ENCODE results near the gene LAMTOR2. TPM values are rescaled to one million over a fixed set of nuclear protein-coding genes. Genes with fewer than 3 reads are reported as not detected.
A peak's percentile ranks its signal among the peaks of the same experiment; 100 is the strongest.
"Not testable (repeated sequence)": the region's sequence is repeated elsewhere in the genome, so short reads cannot be mapped to it uniquely, and the experiment has no call there.

The LAMTOR2 gene
- total RNA-seq, 1 donor from 2014 or later: 31.8 TPM

- DNase-seq: peak; percentile 80
Measured at GRCh38 chr1:156052862-156053767, 1.5 kb upstream of the LAMTOR2 start.

GRCh38 chr1:156053768-156054499 lies 648 bp upstream of the LAMTOR2 start, which contains the start of gene UBQLN4:
Gene UBQLN4 (minus strand): TSS chr1:156053798. CDS start chr1:156053701, 97 bp downstream.
- peak; percentile 95 for DNase-seq

GRCh38 chr1:156055281-156056048 lies 883 bp downstream of the LAMTOR2 start:
- no peak for DNase-seq

- no peak for DNase-seq
Measured at GRCh38 chr1:156056326-156056849, 1.8 kb downstream of the LAMTOR2 start.

- DNase-seq: peak; percentile 63
Measured at GRCh38 chr1:156060937-156061636, 6.5 kb downstream of the LAMTOR2 start, which contains the start of gene RAB25. Gene RAB25 (plus strand): TSS chr1:156061160. CDS start chr1:156061401, 241 bp downstream.

GRCh38 chr1:156062189-156062588 lies 7.6 kb downstream of the LAMTOR2 start:
- no peak for DNase-seq

- no peak for DNase-seq
Measured at GRCh38 chr1:156063997-156064285, 9.4 kb downstream of the LAMTOR2 start.

- DNase-seq: no peak
Measured at GRCh38 chr1:156064615-156065014, 10.0 kb downstream of the LAMTOR2 start.

GRCh38 chr1:156065212-156065611 lies 10.6 kb downstream of the LAMTOR2 start:
- DNase-seq: no peak

- no peak for DNase-seq
Measured at GRCh38 chr1:156065871-156066270, 11.3 kb downstream of the LAMTOR2 start.

- no peak for DNase-seq
Measured at GRCh38 chr1:156067262-156067661, 12.7 kb downstream of the LAMTOR2 start.

GRCh38 chr1:156069490-156070455 lies 15.2 kb downstream of the LAMTOR2 start:
- DNase-seq: no peak

- DNase-seq: peak; percentile 80
Measured at GRCh38 chr1:156070548-156070947, 16.0 kb downstream of the LAMTOR2 start.

- DNase-seq: not testable (repeated sequence)
Measured at GRCh38 chr1:156071332-156071816, 16.8 kb downstream of the LAMTOR2 start.

GRCh38 chr1:156072251-156072650 lies 17.7 kb downstream of the LAMTOR2 start:
- DNase-seq: no peak

GRCh38 chr1:156073110-156073687 lies 18.6 kb downstream of the LAMTOR2 start:
- no peak for DNase-seq

GRCh38 chr1:156073740-156074139 lies 19.2 kb downstream of the LAMTOR2 start:
- DNase-seq: no peak

GRCh38 chr1:156074661-156075060 lies 20.1 kb downstream of the LAMTOR2 start:
- DNase-seq: no peak

GRCh38 chr1:156075162-156075561 lies 20.6 kb downstream of the LAMTOR2 start:
- no peak for DNase-seq

GRCh38 chr1:156075775-156076204 lies 21.2 kb downstream of the LAMTOR2 start:
- DNase-seq: no peak

Measured in tongue (tissue), 2 donors.